Hindlimb muscle (tissue), 1 donor: ENCODE measurements around the gene DEGS1. TPM values are rescaled to one million over a fixed set of nuclear protein-coding genes. Genes with fewer than 3 reads are reported as not detected.
A peak's percentile ranks its signal among the peaks of the same experiment; 100 is the strongest.

ENCODE experiments used
- DNase-seq: peaks from one replicate; pipeline ENCODE4 v3.0.0-alpha.2; 2013
- polyA plus RNA-seq: library from polyadenylated mRNA; unstranded; fragments of 120-200 nt; gene quantifications from one replicate; pipeline ENCODE4 v1.2.1, GENCODE V29; 2013; ENCODE audit not compliant: insufficient read length

Gene DEGS1
- 42.3 TPM for polyA plus RNA-seq

GRCh38 chr1:224182866-224183590 lies at the start of gene DEGS1:
Gene DEGS1, plus strand, starts transcription at chr1:224183240. Its CDS starts 97 bp downstream, at chr1:224183337.
- peak; percentile 76 for DNase-seq

GRCh38 chr1:224133741-224134299 lies 49.2 kb upstream of the DEGS1 start:
- DNase-seq, result no peak

GRCh38 chr1:224137518-224137917 lies 45.5 kb upstream of the DEGS1 start:
- no peak for DNase-seq

GRCh38 chr1:224138198-224138597 lies 44.8 kb upstream of the DEGS1 start:
- no peak for DNase-seq

GRCh38 chr1:224141693-224142092 lies 41.3 kb upstream of the DEGS1 start:
- DNase-seq, result no peak

- DNase-seq, result no peak
These were observed 33.3 kb upstream of the DEGS1 start for GRCh38 chr1:224149709-224150108.

- DNase-seq, result no peak
These were observed 31.9 kb upstream of the DEGS1 start for GRCh38 chr1:224151117-224151516.

- DNase-seq, result no peak
These were observed 25.7 kb upstream of the DEGS1 start for GRCh38 chr1:224157316-224157715.

GRCh38 chr1:224159541-224159940 lies 23.5 kb upstream of the DEGS1 start:
- no peak for DNase-seq

- no peak for DNase-seq
These were observed 22.8 kb upstream of the DEGS1 start for GRCh38 chr1:224160171-224160682.

GRCh38 chr1:224162768-224163167 lies 20.3 kb upstream of the DEGS1 start:
- no peak for DNase-seq

GRCh38 chr1:224163311-224163710 lies 19.7 kb upstream of the DEGS1 start:
- DNase-seq, result no peak

- peak; percentile 73 for DNase-seq
These were observed 14.1 kb upstream of the DEGS1 start for GRCh38 chr1:224168859-224169380.

- DNase-seq, result no peak
These were observed 13.2 kb upstream of the DEGS1 start for GRCh38 chr1:224169718-224170270.

- DNase-seq, result no peak
These were observed 12.7 kb upstream of the DEGS1 start for GRCh38 chr1:224170343-224170742.

GRCh38 chr1:224170748-224171478 lies 12.1 kb upstream of the DEGS1 start:
- no peak for DNase-seq

- DNase-seq, result no peak
These were observed 10.8 kb upstream of the DEGS1 start for GRCh38 chr1:224172229-224172628.

GRCh38 chr1:224173523-224173922 lies 9.5 kb upstream of the DEGS1 start:
- no peak for DNase-seq

- peak; percentile 43 for DNase-seq
These were observed 7.4 kb upstream of the DEGS1 start for GRCh38 chr1:224175617-224176016.

GRCh38 chr1:224177356-224177999 lies 5.6 kb upstream of the DEGS1 start:
- DNase-seq, result no peak

- no peak for DNase-seq
These were observed 4.1 kb upstream of the DEGS1 start for GRCh38 chr1:224178894-224179293.

GRCh38 chr1:224180783-224181452 lies 2.1 kb upstream of the DEGS1 start:
- no peak for DNase-seq
